Activated naive CD4-positive, alpha-beta T cell treated with anti-CD3 and anti-CD28 coated beads, Interleukin-2, amount 50 U/mL, for 16 hours (primary cell): Measurements from ENCODE around the gene HSD17B8.

Experiments used
- DNase-seq: peaks from one replicate; pipeline ENCODE4 v3.0.0-alpha.2; 2020

Gene HSD17B8

GRCh38 chr6:33248932-33249731 is 44.7 kb downstream of the HSD17B8 start:
- DNase-seq: peak; percentile 93

- no peak for DNase-seq
Observed at GRCh38 chr6:33249732-33250630, 45.5 kb downstream of the HSD17B8 start.

- no peak for DNase-seq
Observed at GRCh38 chr6:33250731-33251130, 46.3 kb downstream of the HSD17B8 start.

GRCh38 chr6:33251395-33252012 is 47.0 kb downstream of the HSD17B8 start:
- no peak for DNase-seq

- DNase-seq: no peak
Observed at GRCh38 chr6:33252759-33253158, 48.3 kb downstream of the HSD17B8 start.

- no peak for DNase-seq
Observed at GRCh38 chr6:33254591-33254990, 50.1 kb downstream of the HSD17B8 start.
